ENCODE results near the gene CLTCL1.

- TF ChIP-seq CTCF (IDR thresholded peaks at IDR 0.05) (no peak), ZFX (IDR thresholded peaks at IDR 0.05; ENCODE audit: borderline replicate concordance) (no peak)
These were observed 122.2 kb downstream of the CLTCL1 start for GRCh38 chr22:19169002-19169946.
